ENCODE measurements around the gene PXMP2.

- TF ChIP-seq CTCF (conservative IDR thresholded peaks at IDR 0.05) (no peak), ZFX (IDR thresholded peaks at IDR 0.05) (no peak)
Observed at GRCh38 chr12:132728502-132728901, 41.1 kb downstream of the PXMP2 start.
